Activated CD8-positive, alpha-beta T cell treated with anti-CD3 and anti-CD28 coated beads for 36 hours (primary cell): ENCODE data around the gene CYTH3. TPM values are rescaled to one million over a fixed set of nuclear protein-coding genes. Genes with fewer than 3 reads are reported as not detected.
"Not testable (repeated sequence)": the region's sequence is repeated elsewhere in the genome, so short reads cannot be mapped to it uniquely, and the experiment has no call there.

Source experiments
- ATAC-seq: fragments of 200-7000 bp; cut with Tn5 transposase; one replicate; pipeline ENCODE4 v1.10.0; 2021; ENCODE audit warnings: mild to moderate bottlenecking, moderate library complexity
- CTCF ChIA-PET: fragments of 350-600 bp; sonication (Branson Sonifier 250); formaldehyde crosslinking; loops from one replicate; lab custom pipeline; 2021; ENCODE audit warnings: antibody characterized with exemption; lab: Charles Lee
- POLR2A ChIA-PET: fragments of 350-600 bp; sonication (Branson Sonifier 250); formaldehyde crosslinking; loops from one replicate; lab custom pipeline; 2021; ENCODE audit warnings: antibody characterized with exemption; lab: Charles Lee
- DNase-seq: peaks from one replicate; pipeline ENCODE4 v3.0.0-alpha.2; 2020
- H3K27ac Mint-ChIP-seq: one replicate; pipeline ENCODE4 v1.8.0; 2021; ENCODE audit warnings: mild to moderate bottlenecking, mixed read lengths
- H3K27me3 Mint-ChIP-seq: one replicate; pipeline ENCODE4 v1.8.0; 2021; ENCODE audit warnings: mixed read lengths
- H3K36me3 Mint-ChIP-seq: one replicate; pipeline ENCODE4 v1.8.0; 2021; ENCODE audit warnings: low read depth, mixed read lengths
- H3K4me1 Mint-ChIP-seq: one replicate; pipeline ENCODE4 v1.8.0; 2021; ENCODE audit warnings: low read depth, mixed read lengths
- H3K4me3 Mint-ChIP-seq: one replicate; pipeline ENCODE4 v1.8.0; 2021; ENCODE audit warnings: mild to moderate bottlenecking, moderate library complexity, mixed read lengths
- H3K9me3 Mint-ChIP-seq: one replicate; pipeline ENCODE4 v1.8.0; 2021; ENCODE audit warnings: mixed read lengths
- intact Hi-C: fragments of 100-400 bp; cut with micrococcal nuclease; formaldehyde crosslinking; loops from one replicate; pipeline ENCODE4 v1.10.0; 2022
- total RNA-seq, 2 experiments: library from RNA; stranded (reverse); gene quantifications; one replicate each; pipeline ENCODE4 v1.2.3, GENCODE V29; 2021
- TF ChIP-seq, protein P1 (sequence below): fragments of 200-600 bp; IDR thresholded peaks from one replicate; pipeline ENCODE4 v1.8.0; 2022; ENCODE audit warnings: antibody characterized with exemption, mild to moderate bottlenecking

The CYTH3 gene
- total RNA-seq, 2 experiments from 2014 or later, result 0.92 to 2.3 TPM

DNA sequence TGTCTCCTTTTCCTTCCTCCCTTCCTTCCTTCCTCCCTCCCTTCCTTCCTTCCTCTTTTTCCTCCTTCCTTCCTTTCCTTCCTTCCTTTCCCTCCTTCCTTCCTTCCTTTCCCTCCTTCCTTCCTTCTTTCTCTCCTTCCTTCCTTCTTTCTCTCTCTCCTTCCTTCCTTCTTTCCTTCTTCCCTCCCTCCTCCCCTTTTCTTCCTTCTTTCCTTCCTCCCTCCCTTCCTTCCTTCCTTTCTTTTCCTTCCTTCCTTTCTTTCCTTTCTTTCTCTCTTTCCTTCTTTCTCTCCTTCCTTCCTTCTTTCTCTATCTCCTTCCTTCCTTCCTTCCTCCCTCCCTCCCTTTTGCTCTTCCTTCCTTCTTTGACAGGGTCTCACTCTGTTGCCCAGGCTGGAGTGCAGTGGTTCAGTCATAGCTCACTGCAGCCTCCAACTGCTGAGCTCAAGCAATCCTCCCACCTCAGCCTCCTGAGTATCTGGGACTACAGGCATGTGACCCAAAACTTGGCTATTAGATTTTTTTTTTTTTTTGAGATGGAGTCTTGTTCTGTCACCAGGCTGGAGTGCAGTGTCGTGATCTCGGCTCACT, 15.9 kb upstream of the CYTH3 start:
- H3K36me3 Mint-ChIP-seq, result no peaks in the 10 kb centered on the region
- ChIA-PET CTCF (no interaction called here), POLR2A (no interaction called here)

DNA sequence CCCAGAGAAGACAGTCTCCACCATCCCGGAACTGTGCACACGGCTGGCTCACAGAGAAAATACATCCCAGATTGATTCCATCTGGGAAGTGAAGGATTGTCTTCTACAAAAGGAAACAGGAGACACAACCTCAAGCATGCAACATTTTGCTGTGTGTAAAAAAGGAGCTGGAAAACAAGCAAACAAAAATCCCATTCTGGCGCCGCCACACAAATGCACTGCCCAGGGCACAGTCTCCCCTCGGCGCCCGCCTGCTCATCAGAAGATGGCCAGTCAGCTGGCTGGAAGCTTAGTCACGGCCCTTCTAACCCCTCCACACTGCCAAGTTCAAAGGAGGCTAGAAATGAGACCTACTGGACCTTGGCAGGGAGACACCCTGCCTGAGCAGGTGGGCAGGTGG, 14.1 kb upstream of the CYTH3 start:
- no peaks in the 10 kb centered on the region for H3K9me3 Mint-ChIP-seq
- DNase-seq (no peak), ATAC-seq (no peak)
- CTCF ChIA-PET, result no interaction called here
- no peaks in the 10 kb centered on the region for H3K4me1 Mint-ChIP-seq
- POLR2A ChIA-PET, result interaction anchor here (0.5 to 1.0 kb wide), 2 partner anchors 13 to 20 kb away, joined by 4 read pairs; no protein-coding TSS in a partner anchor
- intact Hi-C loops, result no loop called here
- TF ChIP-seq, protein P1, sequence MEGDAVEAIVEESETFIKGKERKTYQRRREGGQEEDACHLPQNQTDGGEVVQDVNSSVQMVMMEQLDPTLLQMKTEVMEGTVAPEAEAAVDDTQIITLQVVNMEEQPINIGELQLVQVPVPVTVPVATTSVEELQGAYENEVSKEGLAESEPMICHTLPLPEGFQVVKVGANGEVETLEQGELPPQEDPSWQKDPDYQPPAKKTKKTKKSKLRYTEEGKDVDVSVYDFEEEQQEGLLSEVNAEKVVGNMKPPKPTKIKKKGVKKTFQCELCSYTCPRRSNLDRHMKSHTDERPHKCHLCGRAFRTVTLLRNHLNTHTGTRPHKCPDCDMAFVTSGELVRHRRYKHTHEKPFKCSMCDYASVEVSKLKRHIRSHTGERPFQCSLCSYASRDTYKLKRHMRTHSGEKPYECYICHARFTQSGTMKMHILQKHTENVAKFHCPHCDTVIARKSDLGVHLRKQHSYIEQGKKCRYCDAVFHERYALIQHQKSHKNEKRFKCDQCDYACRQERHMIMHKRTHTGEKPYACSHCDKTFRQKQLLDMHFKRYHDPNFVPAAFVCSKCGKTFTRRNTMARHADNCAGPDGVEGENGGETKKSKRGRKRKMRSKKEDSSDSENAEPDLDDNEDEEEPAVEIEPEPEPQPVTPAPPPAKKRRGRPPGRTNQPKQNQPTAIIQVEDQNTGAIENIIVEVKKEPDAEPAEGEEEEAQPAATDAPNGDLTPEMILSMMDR, result no peak
- H3K27me3 Mint-ChIP-seq, result no peaks in the 10 kb centered on the region
- no peak overlapping the region for H3K27ac Mint-ChIP-seq
- no peak overlapping the region for H3K4me3 Mint-ChIP-seq
- no peaks in the 10 kb centered on the region for H3K36me3 Mint-ChIP-seq

More for the DNA sequence above, 15.9 kb upstream of the CYTH3 start:
- Mint-ChIP-seq H3K27me3 (no peaks in the 10 kb centered on the region), H3K9me3 (no peaks in the 10 kb centered on the region), H3K4me3 (no peak overlapping the region), H3K4me1 (no peaks in the 10 kb centered on the region), H3K27ac (no peak overlapping the region)
- intact Hi-C loops, result no loop called here
- TF ChIP-seq, protein P1, result no peak
- DNase-seq (no peak), ATAC-seq (no peak)

DNA sequence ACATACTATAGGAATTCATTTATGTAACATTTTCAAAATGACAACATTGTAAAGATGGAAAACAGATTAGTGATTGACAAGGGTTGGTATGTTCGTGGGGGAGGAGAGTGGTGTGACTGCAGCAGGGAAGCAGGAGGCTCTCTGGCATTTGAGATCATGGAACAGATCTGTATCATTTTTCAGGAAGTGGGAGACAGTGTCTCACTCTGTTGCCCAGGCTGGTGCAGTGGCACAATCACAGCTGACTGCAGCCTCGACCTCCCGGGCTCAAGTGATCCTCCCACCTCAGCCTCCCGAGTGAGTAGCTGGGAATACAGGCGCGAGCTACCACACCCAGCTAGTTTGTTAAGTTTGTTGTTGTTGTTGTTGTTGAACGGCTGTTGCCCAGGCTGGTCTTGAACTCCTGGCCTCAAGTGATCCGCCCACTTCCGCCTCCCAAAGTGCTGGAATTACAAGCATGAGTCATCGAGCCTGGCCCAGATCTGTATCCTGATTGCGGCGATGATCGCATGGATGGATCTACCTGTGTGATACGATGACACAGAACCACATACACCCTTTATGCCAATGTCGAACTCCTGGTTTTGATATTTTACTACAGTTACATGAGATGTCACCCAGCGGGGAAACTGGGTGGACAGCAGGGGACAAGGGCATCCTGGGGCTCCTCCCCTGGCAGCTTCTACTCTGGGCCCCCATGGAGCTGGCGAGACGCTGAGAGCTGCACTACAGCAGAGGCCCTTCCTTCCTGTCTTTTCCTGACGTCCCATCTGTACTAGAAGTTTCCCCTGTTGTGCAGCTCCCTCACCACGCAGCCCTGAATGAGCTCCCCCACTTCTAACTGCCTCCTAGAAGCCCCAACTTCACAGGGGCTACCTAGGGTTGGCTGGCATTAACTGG, 12.3 kb upstream of the CYTH3 start:
- POLR2A ChIA-PET, result interaction anchor here (0.8 kb wide), 1 partner anchor 306 kb away, joined by 3 read pairs; no protein-coding TSS in a partner anchor
- ATAC-seq (no peak), DNase-seq (no peak)
- CTCF ChIA-PET, result no interaction called here
- no peaks in the 10 kb centered on the region for H3K36me3 Mint-ChIP-seq
- H3K4me3 Mint-ChIP-seq, result no peak overlapping the region
- no peak overlapping the region for H3K27ac Mint-ChIP-seq
- intact Hi-C loops, result no loop called here
- TF ChIP-seq, protein P1, result no peak
- H3K4me1 Mint-ChIP-seq, result no peaks in the 10 kb centered on the region
- no peaks in the 10 kb centered on the region for H3K27me3 Mint-ChIP-seq
- no peaks in the 10 kb centered on the region for H3K9me3 Mint-ChIP-seq

DNA sequence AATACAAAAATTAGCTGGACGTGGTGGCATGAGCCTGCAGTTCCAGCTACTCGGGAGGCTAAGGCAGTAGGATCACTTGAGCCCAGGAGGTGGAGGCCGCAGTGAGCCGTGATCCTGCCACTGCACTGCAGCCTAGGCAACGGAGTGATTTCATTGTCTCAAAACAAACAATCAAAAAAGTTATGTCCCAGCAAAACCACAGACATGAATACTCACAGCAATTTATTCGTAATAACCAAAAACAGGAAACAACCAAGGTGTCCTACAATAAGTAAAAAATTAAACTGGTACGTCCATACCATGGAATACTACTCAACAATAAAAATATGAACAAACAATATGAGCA, 11.6 kb upstream of the CYTH3 start:
- CTCF ChIA-PET, result no interaction called here
- Mint-ChIP-seq H3K27ac (no peak overlapping the region), H3K4me1 (no peaks in the 10 kb centered on the region), H3K4me3 (no peak overlapping the region), H3K9me3 (no peaks in the 10 kb centered on the region), H3K27me3 (no peaks in the 10 kb centered on the region), H3K36me3 (no peaks in the 10 kb centered on the region)
- DNase-seq (no peak), ATAC-seq (no peak)
- TF ChIP-seq, protein P1, result no peak
- intact Hi-C loops, result no loop called here
- POLR2A ChIA-PET, result no interaction called here

DNA sequence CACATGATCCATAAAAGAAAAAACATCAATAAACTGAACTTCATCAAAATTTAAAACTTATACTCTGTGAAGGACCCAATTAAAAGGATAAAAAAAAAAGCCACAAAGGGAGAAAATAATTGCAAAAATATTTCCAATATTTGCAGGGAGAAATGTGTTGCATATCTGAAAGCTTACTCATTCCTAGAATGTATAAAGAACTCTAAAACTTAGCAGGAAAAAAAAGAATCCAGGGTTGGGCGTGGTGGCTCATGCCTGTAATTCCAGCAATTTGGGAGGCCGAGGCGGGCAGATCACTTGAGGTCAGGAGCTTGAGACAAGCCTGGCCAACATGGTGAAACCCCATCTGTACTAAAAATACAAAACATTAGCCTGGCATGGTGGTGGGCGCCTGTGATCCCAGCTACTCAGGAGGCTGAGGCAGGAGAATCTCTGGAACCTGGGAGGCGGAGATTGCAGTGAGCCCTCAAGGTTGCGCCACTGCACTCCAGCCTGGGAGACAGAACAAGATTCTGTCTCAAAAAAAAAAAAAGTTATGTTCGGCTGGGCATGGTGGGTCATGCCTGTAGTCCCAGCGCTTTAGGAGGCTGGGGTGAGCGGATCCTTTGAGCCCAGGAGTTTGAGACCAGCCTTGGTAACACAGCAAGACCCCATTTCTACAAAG, 11.1 kb upstream of the CYTH3 start:
- intact Hi-C loops, CTCF ChIA-PET, ATAC-seq, H3K9me3 Mint-ChIP-seq, DNase-seq, H3K36me3 Mint-ChIP-seq, H3K4me1 Mint-ChIP-seq, H3K27ac Mint-ChIP-seq, POLR2A ChIA-PET, H3K27me3 Mint-ChIP-seq, H3K4me3 Mint-ChIP-seq: not testable (repeated sequence)
